K562 (cell line): Measurements from ENCODE around the gene PTGIS. TPM values are rescaled to one million over a fixed set of nuclear protein-coding genes. Genes with fewer than 3 reads are reported as not detected.

Source experiments
- GABPA ChIP-seq: fragments of 200-800 bp; sonication (Bioruptor generic); conservative IDR thresholded peaks from 2 replicates; pipeline ENCODE4 v1.6.1; 2016; ENCODE audit warnings: low read depth, missing genetic modification characterization, missing compliant biosample characterization
- KAT7 ChIP-seq: sonication (generic); formaldehyde crosslinking; IDR thresholded peaks from 2 replicates; pipeline ENCODE4 v1.8.0; 2022; ENCODE audit warnings: missing genetic modification reagents, mild to moderate bottlenecking, borderline replicate concordance
- KLF16 ChIP-seq: IDR thresholded peaks from 2 replicates; pipeline ENCODE4 v1.6.1; 2016; ENCODE audit warnings: antibody characterized with exemption
- MAFK ChIP-seq: IDR thresholded peaks from 2 replicates; pipeline ENCODE4 v1.6.1; 2011; ENCODE audit warnings: low read length, improper control_type of control experiment
- MCM5 ChIP-seq: fragments of 450-650 bp; IDR thresholded peaks from 2 replicates; pipeline ENCODE4 v1.6.1; 2016; ENCODE audit warnings: low read depth
- NCOR1 ChIP-seq: fragments of 450-650 bp; IDR thresholded peaks from 2 replicates; pipeline ENCODE4 v1.6.1; 2016; ENCODE audit warnings: mild to moderate bottlenecking, moderate library complexity
- NEUROD1 ChIP-seq: fragments of 150-350 bp; IDR thresholded peaks from 2 replicates; pipeline ENCODE4 v1.6.1; 2014; ENCODE audit warnings: borderline replicate concordance, low read length, low read depth; ENCODE audit not compliant: partially characterized antibody
- NONO ChIP-seq, 2 experiments: fragments of 200-400 bp in 1 of 2; fragments of 450-650 bp in 1 of 2; formaldehyde crosslinking in 1 of 2; IDR thresholded peaks; 2 replicates each; pipeline ENCODE4 v1.6.1; 2017; ENCODE audit warnings: low read depth in 2 of 2, mild to moderate bottlenecking in 2 of 2, moderate library complexity in 2 of 2, low read length in 1 of 2
- SMARCA5 ChIP-seq: fragments of 450-650 bp; IDR thresholded peaks from 2 replicates; pipeline ENCODE4 v1.6.1; 2016
- SREBF2 ChIP-seq: sonication (generic); formaldehyde crosslinking; IDR thresholded peaks from 2 replicates; pipeline ENCODE4 v1.4.0; 2020; ENCODE audit warnings: mild to moderate bottlenecking, missing genetic modification reagents
- STAT5B ChIP-seq: fragments of 250-450 bp; sonication (Bioruptor Pico); IDR thresholded peaks from 2 replicates; pipeline ENCODE4 v1.8.0; 2021; ENCODE audit warnings: mild to moderate bottlenecking, inconsistent platforms
- TEAD4 ChIP-seq, 2 experiments: sonication (generic) in 1 of 2; formaldehyde crosslinking in 1 of 2; IDR thresholded peaks; 2 replicates each; pipeline versions ENCODE4 v1.6.1 to v1.8.0; 2012 to 2022; ENCODE audit warnings: borderline replicate concordance in 1 of 2, inconsistent platforms in 1 of 2, low read length in 1 of 2, mild to moderate bottlenecking in 1 of 2, missing genetic modification reagents in 1 of 2
- TSC22D4 ChIP-seq: fragments of 450-650 bp; IDR thresholded peaks from 2 replicates; pipeline ENCODE4 v1.6.1; 2016; ENCODE audit warnings: missing genetic modification characterization, missing biosample characterization, control low read depth
- ZNF668 ChIP-seq: fragments of 250-450 bp; sonication (Bioruptor Pico); IDR thresholded peaks from 2 replicates; pipeline ENCODE4 v1.8.0; 2022; ENCODE audit warnings: mild to moderate bottlenecking, inconsistent platforms
- polyA plus RNA-seq, 8 experiments: library from polyadenylated mRNA; depleted of rRNA in 4 of 8; stranded (reverse) in 5 of 8; unstranded in 3 of 8; fragments of >200 nt; fragmentation: Nextera tagmentation in 2 of 8; fragmentation: Illumina TruSeq in 1 of 8; extraction: Ambion mirVana in 2 of 8; extraction: Trizol in 1 of 8; gene quantifications; 2 replicates each; pipeline versions ENCODE4 v1.2.1 to v1.2.3, GENCODE V29; 2011 to 2014; ENCODE audit warnings: inconsistent platforms in 1 of 8, missing spikeins in 1 of 8
- total RNA-seq, 7 experiments: library from RNA; depleted of rRNA in 6 of 7; stranded (reverse); fragments of >200 nt in 6 of 7; fragmentation: Illumina TruSeq in 2 of 7; extraction: Trizol in 2 of 7; gene quantifications; 2 replicates each; pipeline versions ENCODE4 v1.2.1 to v1.2.3, GENCODE V29; 2011 to 2021; ENCODE audit warnings: low replicate concordance in 1 of 7
- TF ChIP-seq, protein P1 (sequence below): sonication (generic); formaldehyde crosslinking; IDR thresholded peaks from 2 replicates; pipeline ENCODE4 v1.8.1; 2023; ENCODE audit warnings: mild to moderate bottlenecking, missing genetic modification reagents
- TF ChIP-seq, protein P2 (sequence below): sonication (generic); formaldehyde crosslinking; IDR thresholded peaks from 2 replicates; pipeline ENCODE4 v1.8.0; 2023; ENCODE audit warnings: missing genetic modification reagents, mild to moderate bottlenecking, borderline replicate concordance
- TF ChIP-seq, protein P3 (sequence below): fragments of 250-450 bp; sonication (Bioruptor Pico); IDR thresholded peaks from 2 replicates; pipeline ENCODE4 v1.5.0; 2020; ENCODE audit warnings: mild to moderate bottlenecking

The PTGIS gene
- total and polyA plus RNA-seq, 9 of the 15 experiments (the other 6 are each of a cell fraction or from before 2014, with no cell fraction given): not detected

DNA sequence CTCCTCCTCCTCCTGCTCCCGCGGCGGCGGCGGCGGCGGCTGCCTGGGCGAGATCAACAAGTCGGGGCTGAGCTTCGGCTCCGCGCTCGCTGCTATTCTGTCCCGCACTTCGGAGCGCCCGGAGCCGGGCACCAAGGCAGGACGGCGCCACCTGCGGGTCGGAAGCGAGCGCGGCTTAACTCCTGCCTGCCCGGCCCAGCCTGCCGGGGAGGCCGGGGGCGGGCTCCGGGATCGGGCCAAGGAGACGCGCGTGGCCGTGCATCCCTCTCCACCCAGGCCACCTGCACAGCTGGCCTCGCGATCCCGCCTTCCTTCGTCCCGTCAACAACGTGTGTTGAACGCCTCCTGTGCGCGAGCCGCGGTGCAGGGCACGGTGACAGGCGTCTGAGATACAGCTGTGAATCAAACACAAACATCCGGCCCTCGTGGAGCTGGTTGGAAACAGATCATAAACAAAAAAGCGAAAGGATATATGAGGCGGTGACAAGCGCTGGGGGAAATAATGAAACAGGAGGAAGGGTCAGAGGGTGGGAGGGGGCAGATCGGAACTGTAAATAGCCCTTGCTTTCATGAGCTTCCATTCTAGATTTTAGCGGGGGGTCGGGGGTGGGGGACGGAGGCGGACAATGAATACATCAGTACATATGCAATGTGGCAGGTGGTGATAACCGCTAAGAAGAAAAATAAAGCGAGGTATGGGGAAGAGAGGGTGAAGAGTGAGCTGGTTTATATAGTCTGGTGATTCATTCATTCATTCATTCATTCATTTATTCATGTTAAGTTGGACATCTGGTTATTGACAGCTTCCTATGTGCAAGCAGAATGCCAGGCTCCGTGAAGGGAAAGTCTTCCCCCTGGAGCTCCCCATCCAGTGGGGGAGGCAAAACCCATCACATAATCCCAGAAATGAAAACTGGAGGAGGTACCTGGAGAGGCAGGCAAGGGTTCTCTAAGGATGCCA lies 83.5 kb downstream of the PTGIS start (continued):
- TF ChIP-seq GABPA (tag) (no peak), MAFK (no peak), TSC22D4 (tag) (no peak), SMARCA5 (no peak), SREBF2 (CRISPR knock-in tag) (no peak), NCOR1 (no peak), TEAD4 (IDR thresholded peaks at IDR 0.05; ENCODE audit: low read length) (no peak), TEAD4 (CRISPR knock-in tag; IDR thresholded peaks at IDR 0.05; ENCODE audit: borderline replicate concordance) (no peak), NONO (IDR thresholded peaks at IDR 0.05; ENCODE audit: low read depth in 2 of 2, low read length in 1 of 2) (no peak), MCM5 (no peak), NEUROD1 (no peak), STAT5B (CRISPR knock-in tag) (no peak), KAT7 (CRISPR knock-in tag) (no peak), KLF16 (no peak), ZNF668 (CRISPR knock-in tag) (no peak)
- TF ChIP-seq, protein P1, sequence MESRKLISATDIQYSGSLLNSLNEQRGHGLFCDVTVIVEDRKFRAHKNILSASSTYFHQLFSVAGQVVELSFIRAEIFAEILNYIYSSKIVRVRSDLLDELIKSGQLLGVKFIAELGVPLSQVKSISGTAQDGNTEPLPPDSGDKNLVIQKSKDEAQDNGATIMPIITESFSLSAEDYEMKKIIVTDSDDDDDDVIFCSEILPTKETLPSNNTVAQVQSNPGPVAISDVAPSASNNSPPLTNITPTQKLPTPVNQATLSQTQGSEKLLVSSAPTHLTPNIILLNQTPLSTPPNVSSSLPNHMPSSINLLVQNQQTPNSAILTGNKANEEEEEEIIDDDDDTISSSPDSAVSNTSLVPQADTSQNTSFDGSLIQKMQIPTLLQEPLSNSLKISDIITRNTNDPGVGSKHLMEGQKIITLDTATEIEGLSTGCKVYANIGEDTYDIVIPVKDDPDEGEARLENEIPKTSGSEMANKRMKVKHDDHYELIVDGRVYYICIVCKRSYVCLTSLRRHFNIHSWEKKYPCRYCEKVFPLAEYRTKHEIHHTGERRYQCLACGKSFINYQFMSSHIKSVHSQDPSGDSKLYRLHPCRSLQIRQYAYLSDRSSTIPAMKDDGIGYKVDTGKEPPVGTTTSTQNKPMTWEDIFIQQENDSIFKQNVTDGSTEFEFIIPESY (CRISPR knock-in tag): no peak
- TF ChIP-seq, protein P2, sequence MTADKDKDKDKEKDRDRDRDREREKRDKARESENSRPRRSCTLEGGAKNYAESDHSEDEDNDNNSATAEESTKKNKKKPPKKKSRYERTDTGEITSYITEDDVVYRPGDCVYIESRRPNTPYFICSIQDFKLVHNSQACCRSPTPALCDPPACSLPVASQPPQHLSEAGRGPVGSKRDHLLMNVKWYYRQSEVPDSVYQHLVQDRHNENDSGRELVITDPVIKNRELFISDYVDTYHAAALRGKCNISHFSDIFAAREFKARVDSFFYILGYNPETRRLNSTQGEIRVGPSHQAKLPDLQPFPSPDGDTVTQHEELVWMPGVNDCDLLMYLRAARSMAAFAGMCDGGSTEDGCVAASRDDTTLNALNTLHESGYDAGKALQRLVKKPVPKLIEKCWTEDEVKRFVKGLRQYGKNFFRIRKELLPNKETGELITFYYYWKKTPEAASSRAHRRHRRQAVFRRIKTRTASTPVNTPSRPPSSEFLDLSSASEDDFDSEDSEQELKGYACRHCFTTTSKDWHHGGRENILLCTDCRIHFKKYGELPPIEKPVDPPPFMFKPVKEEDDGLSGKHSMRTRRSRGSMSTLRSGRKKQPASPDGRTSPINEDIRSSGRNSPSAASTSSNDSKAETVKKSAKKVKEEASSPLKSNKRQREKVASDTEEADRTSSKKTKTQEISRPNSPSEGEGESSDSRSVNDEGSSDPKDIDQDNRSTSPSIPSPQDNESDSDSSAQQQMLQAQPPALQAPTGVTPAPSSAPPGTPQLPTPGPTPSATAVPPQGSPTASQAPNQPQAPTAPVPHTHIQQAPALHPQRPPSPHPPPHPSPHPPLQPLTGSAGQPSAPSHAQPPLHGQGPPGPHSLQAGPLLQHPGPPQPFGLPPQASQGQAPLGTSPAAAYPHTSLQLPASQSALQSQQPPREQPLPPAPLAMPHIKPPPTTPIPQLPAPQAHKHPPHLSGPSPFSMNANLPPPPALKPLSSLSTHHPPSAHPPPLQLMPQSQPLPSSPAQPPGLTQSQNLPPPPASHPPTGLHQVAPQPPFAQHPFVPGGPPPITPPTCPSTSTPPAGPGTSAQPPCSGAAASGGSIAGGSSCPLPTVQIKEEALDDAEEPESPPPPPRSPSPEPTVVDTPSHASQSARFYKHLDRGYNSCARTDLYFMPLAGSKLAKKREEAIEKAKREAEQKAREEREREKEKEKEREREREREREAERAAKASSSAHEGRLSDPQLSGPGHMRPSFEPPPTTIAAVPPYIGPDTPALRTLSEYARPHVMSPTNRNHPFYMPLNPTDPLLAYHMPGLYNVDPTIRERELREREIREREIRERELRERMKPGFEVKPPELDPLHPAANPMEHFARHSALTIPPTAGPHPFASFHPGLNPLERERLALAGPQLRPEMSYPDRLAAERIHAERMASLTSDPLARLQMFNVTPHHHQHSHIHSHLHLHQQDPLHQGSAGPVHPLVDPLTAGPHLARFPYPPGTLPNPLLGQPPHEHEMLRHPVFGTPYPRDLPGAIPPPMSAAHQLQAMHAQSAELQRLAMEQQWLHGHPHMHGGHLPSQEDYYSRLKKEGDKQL (CRISPR knock-in tag): no peak
- TF ChIP-seq, protein P3, sequence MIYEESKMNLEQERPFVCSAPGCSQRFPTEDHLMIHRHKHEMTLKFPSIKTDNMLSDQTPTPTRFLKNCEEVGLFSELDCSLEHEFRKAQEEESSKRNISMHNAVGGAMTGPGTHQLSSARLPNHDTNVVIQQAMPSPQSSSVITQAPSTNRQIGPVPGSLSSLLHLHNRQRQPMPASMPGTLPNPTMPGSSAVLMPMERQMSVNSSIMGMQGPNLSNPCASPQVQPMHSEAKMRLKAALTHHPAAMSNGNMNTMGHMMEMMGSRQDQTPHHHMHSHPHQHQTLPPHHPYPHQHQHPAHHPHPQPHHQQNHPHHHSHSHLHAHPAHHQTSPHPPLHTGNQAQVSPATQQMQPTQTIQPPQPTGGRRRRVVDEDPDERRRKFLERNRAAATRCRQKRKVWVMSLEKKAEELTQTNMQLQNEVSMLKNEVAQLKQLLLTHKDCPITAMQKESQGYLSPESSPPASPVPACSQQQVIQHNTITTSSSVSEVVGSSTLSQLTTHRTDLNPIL (CRISPR knock-in tag): no peak
